GM19351 (cell line): Measurements from ENCODE around the gene FOXE3.
A peak's percentile ranks its signal among the peaks of the same experiment; 100 is the strongest.

ENCODE experiments used
- ATAC-seq: cut with Tn5 transposase; IDR thresholded peaks from one replicate; pipeline ENCODE4 v1.9.1; 2021; ENCODE audit warnings: mild to moderate bottlenecking, moderate library complexity; ENCODE audit not compliant: unreplicated experiment

FOXE3 gene

DNA sequence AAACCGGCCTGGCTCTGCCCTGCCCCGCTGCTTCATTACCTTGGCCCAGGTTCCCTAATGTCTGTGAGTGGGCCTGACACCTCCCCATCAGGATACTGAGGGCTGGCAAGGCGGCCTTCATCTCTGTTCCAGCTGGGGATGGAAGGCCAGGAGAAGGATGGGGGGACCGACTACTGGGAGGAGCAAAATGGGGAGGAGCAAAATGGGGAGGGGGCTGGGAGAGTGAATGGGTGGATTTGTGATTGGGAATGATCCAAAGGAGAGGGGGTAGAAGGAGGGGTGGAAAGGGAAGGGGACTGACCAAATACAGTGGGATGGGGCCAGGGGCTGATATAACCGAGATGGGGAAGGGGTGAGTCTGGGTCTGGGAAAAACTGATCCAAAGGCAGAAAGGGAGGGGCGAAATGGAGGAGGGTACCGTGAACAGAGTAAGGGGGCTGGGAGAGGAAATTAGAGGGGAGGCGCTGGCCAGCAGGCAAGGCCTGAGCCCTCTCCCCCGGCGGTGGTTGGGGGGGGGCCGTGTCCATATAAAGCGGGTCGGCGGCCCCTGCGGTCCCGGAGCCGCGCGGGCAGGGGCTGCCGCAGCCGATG is at the start of gene FOXE3:
Gene FOXE3 (plus strand): TSS at position 558 of the 591 bp plus-strand sequence. CDS start 31 bp downstream, at position 589.
- ATAC-seq, result no peak

DNA sequence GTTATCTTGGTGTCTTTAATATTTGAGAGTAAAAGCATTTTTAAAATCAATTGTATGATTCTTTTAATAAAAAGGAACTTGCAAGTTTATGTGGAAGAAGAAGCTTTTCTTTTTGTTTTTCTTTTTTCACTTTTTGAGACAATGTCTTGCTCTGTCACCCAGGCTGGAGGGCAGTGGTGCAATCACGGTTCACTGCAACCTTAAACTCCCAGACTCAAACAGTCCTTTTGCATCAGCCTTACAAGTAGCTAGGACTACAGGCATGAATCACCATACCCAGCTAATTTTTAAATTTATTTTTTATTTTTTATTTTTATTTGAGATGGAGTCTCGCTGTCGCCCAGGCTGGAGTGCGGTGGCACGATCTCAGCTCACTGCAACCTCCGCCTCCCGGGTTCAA is 48.4 kb upstream of the FOXE3 start:
- ATAC-seq, result no peak

DNA sequence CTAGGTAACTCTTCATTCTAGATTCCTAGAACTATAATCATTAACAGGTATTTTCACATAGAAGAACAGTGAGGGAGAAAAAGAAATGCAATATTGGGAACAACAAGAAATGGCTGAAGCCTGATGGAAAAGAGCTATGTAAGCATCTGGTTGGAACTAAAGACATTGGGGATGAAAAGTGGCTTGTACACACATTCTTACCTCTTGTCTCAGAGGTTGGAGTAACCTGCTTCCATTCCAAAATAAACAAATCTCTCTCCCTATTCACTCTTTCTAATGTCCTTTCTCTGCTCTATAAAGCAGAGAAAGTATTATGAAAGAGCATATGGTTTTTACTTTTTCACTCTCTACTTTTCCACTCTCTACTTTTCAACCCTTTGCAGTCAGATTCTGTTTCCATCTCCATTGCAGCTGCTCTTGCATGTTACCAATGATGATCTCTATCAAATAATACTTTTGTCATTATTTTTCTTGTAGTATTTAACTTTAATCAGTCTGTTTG is 45.0 kb upstream of the FOXE3 start:
- no peak for ATAC-seq

DNA sequence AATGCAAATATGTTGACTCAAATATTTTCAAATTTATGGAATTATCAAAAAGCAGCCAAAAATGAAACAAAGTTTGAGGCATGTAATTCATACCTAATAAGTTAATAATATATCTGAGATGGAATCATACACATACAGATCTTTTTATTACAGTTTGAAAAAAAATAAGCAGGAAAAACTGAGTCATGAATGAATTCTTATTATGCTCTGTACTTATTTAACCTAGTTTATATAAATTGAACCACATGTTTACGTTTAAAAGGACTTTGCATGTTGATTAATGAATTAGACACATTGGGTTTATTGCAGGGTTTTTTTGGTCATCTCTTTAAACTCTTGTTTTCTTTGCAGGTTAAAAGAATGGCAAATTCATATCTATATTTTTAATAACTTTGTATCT is 41.6 kb upstream of the FOXE3 start:
- no peak for ATAC-seq

DNA sequence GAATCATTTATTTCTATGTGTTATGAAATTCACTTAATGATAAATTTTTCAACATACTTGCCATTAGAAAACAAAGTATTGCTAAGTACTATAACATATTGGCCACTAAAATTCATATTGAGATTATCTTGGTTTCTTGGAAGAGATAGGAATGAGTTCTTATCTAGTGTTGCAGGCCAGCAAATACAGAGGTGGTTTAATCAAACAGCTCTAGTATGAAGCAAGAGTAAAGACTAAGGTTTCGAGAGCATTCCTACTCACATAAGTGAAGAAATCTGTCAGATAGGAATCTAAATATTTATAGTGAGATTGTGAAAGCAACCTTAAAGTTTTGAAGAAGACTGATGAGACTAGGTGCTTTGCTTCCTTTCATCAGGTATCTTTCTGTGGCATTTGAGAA is 37.9 kb upstream of the FOXE3 start:
- ATAC-seq, result no peak

DNA sequence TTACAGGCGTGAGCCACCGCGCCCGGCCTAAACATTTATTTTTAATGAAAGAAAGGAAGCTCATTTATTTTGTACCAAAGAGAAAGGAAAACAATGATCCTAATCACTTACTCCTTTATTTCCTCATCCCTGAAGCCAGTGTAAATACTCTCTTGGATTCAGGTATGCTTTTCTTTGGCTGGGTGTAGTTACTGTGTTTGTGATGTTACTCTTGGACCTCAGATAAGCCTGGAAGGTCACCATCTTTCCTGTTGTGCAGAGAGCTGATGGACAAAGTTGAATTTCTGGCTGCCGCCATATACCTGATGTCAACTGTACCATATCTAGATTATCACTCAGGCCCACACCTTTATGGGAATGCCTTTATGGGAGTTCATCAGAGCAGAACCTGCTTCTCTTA is 35.4 kb upstream of the FOXE3 start:
- no peak for ATAC-seq

DNA sequence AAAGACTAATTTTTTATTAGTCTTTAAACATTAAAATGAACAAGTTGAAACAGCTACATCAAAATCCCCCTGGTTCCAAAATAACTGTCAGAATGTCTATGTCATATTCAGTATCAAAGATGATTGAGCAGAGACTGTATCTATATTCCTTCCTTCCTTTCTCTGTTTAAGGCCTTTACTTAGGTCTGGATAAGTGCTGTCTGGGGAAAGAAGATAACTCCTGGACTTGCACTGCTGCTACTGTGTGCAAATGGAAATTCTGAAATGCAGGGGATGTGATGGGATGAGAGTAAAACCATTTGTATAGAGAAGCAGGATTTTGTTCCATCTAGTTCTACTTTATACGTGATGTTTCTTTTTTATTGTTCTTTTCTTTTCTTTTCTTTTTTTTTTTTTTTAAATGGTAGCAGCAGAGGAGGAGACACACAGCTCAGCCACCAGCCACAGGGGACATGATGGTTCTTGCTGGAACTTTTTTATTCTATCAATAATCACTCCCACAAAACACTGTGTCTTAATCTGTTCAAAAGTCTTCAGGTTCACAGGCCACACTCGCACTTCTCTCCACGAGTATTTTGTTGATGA is 33.6 kb upstream of the FOXE3 start:
- no peak for ATAC-seq

DNA sequence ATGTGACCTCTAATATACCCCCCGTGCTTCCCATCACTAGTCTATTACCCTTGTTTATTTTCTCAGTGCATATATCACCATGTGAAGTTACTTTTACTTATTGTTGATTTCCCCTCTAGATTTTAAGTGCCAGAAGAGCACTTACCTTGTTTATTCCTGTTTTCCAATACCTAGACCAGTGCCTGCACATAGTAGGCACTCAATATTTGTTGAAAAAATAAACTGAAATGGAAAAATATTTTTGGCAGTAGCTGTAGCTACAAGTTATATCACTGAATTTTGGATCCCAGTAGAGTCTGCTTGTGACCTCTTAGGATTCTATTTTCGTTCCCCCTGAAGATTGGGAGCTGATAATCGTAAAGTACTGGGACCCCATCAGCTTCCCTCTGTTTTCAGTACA is 32.0 kb upstream of the FOXE3 start:
- no peak for ATAC-seq

DNA sequence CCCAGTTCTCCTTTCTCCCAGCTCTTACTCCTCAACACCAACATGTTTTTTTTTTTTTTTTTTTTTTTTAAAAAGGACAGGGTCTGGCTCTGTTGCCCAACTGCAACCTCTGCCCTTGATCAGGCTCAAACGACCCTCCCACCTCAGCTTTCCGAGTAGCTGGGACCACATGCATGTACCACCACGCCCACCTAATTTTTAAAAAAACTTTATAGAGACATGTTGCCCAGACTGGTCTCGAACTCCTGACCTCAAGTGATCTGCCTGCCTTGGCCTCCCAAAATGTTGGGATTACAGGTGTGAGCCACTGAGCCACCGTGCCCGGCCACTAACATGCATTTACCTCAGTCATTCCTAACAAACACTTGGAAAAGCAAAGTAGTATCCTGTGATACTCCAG is 31.1 kb upstream of the FOXE3 start:
- ATAC-seq, result no peak

DNA sequence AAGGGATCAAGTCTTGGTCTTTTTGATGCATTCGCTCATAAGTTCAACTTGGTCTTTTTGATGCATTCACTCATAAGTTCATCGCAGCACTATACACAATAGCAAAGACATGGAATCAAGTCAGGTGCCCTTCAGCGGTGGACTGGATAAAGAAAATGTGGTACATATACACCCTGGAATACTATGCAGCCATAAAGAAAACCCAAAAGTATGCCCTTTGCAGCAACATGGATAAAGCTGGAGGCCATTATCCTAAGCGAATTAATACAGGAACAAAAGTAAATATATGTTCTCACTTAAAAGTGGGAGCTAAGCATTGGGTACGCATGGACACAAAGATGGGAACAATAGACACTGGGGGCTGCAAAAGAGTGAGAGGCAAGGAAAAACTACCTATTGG is 29.8 kb upstream of the FOXE3 start:
- ATAC-seq, result no peak

DNA sequence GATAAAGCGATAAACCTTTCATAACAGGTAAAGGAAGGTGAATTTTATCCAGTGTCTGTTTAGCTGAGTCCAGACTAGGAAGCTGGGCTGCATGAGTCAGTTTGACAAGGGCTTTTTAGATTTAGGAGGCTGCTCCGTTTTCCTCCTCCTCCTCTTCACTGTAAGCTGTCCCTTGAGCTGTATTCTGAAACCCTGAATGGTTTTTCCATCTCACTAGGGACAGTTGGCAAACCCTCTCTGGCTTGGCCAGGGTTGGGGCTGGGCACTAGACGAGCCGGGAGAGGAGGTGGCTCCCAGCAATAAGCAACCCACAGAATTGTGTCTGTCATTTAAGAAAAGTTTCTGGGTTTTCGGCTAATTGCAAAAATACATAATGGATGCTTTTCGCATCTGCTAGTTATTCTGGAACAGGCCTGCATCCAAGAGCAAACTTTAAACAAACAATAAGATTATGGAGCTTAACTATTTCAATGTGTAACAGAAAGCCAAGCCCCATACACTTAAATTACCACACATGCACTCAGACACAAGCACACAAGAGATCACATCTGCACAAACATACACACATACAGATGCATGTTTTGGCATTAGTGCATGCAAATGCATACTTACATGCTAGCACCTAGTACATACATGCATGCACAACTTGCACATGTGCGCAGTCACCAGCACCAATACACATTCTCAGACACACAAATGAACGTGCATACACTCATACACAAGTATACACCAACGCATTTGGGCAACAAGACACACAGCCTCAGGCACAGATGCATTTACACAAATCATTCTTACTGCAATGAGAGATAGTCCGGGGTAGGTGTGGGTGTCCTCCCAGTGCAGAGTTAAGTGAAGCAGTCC is 27.8 kb upstream of the FOXE3 start:
- ATAC-seq, result no peak

DNA sequence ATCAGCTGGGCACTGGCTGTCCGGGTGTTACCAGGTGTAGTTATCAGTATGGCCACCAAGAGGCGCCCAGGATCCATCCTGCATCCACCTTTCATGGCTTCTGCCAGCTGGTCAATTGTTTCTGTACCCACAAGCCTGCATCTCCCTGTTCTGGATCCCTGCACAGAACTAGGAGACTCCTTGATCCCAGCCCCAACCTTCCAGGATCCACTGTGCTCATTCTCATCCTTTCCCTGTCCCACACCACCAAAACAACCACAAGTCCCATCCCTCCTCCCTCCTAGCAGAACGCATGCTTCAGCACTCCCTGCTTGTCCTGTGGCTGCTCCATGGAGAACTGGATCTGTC is 27.2 kb upstream of the FOXE3 start:
- ATAC-seq, result peak; percentile 87

DNA sequence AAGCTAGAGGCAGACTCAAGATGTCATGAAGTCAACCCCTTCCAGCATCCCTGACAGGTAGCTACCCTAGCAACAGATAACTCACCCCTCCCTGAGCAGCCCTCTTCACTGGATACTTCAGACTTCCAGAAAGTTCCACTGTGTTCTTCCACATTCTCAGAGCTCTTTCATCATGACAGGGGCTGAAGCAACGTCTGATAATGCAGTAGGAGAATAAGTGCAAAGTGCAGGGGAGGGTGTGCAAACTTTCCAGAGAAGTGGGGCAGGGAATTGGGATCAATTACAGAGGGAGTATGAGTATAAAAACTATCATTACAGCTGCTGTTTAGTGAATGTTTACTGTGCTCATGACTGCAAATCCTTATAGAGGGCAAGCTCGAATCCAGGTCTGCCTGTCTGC is 26.4 kb upstream of the FOXE3 start:
- ATAC-seq, result no peak

DNA sequence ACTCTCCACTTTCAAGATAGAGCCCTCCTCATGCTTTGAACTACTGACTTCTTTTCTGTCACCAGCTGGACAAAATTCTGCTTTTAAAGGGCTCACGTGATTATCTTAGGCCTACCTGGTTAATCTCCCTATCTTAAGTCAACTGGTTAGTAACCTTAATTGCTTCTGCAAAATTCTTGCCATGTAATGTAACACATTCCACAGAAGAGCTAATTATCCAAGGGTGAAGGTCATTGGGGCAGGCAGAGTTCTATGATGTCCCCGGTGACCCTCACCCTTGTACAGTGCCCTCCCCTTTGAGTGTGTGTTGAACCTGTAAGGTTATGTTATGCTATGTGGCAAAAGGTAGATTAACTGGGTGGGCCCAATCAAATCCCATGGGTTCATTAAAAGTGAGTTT is 25.2 kb upstream of the FOXE3 start:
- ATAC-seq, result no peak

DNA sequence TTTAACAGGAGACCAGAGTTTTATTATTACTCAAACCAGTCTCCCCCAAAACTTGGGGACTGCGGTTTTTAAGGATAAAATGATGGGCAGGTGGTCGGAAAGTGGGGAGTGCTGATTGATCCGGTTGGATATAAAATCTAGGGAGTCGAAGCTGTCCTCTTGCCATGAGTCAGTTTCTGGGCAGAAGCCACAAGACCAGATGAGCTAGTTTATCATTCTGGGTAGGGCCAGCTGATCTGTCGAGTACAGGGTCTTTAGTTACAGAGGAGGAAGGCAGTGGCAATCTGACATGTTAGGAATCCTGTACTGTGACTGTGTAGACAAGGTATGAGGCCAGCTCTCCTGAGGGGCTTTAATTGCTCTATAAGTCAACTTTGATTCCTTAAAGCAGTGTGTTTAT is 22.9 kb upstream of the FOXE3 start:
- no peak for ATAC-seq

DNA sequence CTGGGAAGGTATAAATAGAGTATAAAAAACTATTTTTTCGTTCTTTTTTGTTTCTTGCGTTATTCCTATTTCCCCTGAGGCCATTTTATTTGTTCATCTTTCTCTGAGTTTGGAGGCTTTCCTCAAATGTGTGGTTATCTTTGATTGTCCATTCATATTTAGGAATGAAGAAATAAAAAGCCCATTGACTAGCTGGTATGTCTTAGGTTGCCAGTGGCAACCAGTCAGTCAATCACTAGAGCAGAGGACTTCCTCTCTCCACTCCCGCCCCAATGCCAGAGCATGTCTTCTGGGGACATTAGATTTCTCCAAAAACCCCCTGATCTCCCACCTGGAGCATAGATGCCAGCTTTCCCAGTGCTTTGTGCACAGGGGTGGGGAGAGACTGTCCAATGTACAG is 20.7 kb upstream of the FOXE3 start:
- no peak for ATAC-seq

DNA sequence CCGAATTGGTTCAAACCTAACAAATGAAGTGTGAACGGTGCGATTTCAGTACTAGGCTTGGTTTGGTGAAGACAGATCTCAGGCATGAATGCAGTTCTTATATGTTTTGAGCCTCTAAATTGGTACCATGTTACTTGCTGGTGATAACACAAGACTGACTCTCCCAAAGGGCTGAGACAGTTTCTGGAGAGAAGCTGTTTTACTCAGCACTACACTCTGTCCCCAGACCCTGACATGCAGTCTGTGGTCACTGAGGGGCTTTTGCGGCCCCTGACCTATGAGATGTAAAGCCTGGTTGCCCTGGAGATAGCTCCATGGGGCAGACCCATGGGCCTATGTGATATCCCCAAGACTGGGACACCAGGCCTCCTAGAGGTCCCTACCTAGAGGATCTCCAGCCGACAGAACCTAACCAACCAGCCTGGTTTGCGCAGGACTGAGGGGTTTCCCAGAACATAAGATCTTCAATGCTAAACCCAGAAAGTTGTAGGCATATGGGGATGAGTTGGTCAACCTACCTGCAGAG is 19.4 kb upstream of the FOXE3 start:
- ATAC-seq, result no peak

DNA sequence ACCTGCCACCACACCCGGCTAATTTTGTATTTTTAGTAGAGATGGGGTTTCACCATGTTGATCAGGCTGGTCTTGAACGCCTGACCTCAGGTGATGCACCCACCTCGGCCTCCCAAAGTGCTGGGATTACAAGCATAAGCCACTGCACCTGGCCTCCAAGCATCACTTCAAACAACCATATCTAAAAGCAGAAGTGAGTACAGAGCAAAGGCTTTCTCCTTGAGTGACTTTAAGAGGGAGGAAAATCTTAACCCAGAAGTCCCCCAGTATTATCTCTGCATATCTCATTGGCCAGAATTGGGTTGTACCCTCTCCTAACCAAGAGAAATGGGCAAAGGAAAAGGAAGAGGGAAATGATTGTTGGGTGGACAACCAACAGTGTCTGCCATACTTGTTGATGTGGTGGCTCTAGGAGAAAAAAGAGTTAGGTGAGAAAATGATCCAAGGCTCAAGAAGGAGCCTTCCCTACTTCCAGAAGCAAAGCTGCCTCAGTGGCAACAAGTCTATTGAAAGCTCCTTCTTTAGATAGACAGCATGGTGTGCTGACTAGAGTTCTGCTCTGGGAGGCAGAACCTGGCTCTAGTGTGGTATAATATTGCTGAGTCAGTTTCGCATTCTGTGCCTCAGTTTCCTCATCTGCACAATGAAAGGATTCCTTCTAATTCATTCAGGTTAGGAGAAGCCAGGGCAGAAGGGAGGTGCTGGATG is 16.8 kb upstream of the FOXE3 start:
- peak; percentile 79 for ATAC-seq

DNA sequence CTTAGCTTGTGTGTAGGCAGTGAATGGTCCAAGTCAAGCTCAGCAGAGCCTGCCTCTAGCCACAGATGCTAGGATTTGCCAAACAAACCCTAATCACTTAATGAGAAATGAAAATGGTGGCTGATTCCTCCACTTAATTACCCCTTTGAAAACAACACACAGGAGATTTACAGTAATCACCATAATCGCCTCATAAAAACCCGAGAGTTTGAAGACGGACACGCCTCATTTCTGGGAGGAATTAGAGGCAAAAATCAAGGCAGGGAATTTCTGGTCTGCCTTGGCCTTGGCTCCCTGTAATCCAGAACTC is 16.3 kb upstream of the FOXE3 start:
- ATAC-seq, result no peak

DNA sequence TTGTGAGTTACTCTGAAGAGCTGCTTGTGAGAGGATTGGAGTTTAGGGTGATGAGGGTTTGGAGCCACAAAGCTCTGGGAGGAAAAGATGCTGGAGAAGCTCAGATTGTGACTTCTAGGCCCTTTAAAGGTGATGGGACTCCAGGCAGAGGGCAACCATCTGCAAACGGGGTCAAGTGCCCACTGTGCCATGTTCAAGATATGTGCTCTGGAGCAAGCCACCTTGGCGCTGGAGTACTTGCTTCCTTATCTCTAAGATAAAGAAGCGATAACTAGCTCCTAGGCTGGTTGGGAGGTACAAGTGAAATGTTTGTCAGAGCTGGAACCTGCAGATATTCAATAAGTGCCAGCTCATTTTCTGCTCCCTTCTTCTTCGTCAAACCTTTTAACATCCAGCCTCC is 14.3 kb upstream of the FOXE3 start:
- no peak for ATAC-seq

DNA sequence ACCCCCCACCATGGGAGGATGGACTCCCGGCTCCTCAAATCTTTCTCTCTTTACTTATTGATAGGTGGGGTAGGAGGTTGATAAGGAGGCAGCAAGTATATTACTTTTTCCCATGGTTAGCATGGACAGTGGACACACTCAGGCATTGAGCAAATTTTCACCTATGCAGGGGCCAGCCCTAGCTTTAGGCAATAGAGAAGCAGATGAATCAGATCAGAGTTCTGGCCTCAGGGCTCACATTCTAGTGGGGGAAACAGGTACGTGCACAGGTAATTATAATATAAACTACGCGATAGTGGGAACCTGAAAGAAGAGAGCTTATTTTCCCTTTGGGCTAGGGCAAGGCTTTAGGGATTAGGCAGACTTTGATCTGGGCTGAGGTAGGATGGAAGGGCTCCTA is 13.5 kb upstream of the FOXE3 start:
- no peak for ATAC-seq
